C4-2B (cell line): ENCODE results near the gene BRAF.

ENCODE experiments used
- ZFX ChIP-seq: fragments of 450-650 bp; IDR thresholded peaks from 2 replicates; pipeline ENCODE4 v1.6.1; 2017
- TF ChIP-seq, protein P1 (sequence below): fragments of 450-650 bp; conservative IDR thresholded peaks from 2 replicates; pipeline ENCODE4 v1.5.1; 2017; ENCODE audit warnings: mild to moderate bottlenecking

DNA sequence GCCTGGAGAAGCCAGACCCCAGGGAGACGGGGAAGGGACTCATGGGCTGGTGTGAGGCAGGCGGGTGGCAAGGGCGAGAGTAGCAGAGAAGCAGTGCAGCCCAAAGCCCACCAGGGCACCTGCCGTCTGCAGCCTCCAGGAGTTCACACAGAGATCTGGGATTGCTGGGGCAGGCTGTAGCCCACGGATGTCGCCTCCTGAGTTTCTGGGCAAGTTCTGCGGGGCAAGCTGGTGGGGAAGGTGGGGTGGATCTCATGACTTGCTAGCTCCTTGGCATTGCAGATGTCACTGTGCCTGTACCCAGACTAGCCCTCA lies 246.0 kb downstream of the BRAF start:
- TF ChIP-seq, protein P1, sequence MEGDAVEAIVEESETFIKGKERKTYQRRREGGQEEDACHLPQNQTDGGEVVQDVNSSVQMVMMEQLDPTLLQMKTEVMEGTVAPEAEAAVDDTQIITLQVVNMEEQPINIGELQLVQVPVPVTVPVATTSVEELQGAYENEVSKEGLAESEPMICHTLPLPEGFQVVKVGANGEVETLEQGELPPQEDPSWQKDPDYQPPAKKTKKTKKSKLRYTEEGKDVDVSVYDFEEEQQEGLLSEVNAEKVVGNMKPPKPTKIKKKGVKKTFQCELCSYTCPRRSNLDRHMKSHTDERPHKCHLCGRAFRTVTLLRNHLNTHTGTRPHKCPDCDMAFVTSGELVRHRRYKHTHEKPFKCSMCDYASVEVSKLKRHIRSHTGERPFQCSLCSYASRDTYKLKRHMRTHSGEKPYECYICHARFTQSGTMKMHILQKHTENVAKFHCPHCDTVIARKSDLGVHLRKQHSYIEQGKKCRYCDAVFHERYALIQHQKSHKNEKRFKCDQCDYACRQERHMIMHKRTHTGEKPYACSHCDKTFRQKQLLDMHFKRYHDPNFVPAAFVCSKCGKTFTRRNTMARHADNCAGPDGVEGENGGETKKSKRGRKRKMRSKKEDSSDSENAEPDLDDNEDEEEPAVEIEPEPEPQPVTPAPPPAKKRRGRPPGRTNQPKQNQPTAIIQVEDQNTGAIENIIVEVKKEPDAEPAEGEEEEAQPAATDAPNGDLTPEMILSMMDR: no peak
- TF ChIP-seq ZFX: no peak
